HFF-Myc (cell line): ENCODE data around the gene CYP19A1.
"Not testable (repeated sequence)": the region's sequence is repeated elsewhere in the genome, so short reads cannot be mapped to it uniquely, and the experiment has no call there.

Source experiments
- DNase-seq: peaks from one replicate; pipeline ENCODE4 v3.0.0-alpha.2; 2011; ENCODE audit warnings: low read depth; ENCODE audit errors: extremely low read depth
- H3K4me3 ChIP-seq: replicated peaks from 2 replicates; pipeline ENCODE4 v1.5.1; 2011; ENCODE audit warnings: low read depth, mild to moderate bottlenecking, control low read depth, low read length
- CTCF ChIP-seq: IDR thresholded peaks from 2 replicates; pipeline ENCODE4 v1.5.1; 2012; ENCODE audit warnings: mild to moderate bottlenecking, low read depth, low read length, control low read depth; ENCODE audit errors: missing control alignments

The CYP19A1 gene

GRCh38 chr15:51289290-51289689 is 49.1 kb downstream of the CYP19A1 start:
- no peak overlapping the region for H3K4me3 ChIP-seq
- no peak for DNase-seq
- no peak for TF ChIP-seq CTCF

DNA sequence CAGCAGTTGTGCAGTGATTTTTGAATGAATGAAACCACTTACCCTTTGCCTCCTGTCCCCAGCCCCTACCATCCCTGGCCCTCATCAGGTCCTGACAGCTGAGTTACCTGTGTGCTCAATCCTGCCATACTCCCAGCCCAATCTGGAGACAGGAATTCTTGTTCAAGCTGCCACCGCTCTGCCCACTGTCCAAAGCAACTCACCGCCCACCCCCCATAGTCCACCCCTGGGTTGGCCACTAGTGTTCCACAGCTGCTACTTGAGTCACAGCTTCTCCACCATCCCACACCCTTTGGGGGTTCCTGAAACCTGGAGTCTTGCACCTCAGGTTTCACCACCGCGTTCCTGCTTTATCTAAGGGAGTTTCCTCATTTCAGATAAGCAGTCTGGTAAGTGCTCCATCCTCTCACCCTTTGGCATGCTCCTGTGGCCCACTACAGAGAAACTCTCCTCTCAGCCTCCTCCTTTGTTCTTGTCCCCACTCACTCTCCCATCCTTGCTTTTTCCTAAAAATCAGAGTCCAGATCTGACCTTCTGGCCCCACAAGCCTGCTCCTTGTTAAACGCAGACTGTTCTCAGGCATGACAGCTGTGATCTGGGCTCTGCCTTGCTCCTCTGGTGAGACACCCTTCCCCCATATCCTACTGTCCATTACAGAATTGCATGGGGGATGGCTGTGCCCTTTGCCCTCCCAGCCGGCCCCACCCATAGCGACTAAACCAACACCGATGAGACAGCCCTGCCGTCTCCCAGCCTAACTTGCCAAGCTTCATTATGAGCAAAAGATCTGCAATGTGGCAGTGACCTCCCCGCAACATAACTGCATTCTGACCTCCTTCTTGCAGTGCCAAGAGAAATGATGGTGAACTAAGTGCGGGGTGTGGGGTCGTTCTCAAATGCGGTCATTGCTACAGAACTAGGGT is 50.0 kb downstream of the CYP19A1 start:
- TF ChIP-seq CTCF, result no peak
- H3K4me3 ChIP-seq, result no peak overlapping the region
- no peak for DNase-seq

DNA sequence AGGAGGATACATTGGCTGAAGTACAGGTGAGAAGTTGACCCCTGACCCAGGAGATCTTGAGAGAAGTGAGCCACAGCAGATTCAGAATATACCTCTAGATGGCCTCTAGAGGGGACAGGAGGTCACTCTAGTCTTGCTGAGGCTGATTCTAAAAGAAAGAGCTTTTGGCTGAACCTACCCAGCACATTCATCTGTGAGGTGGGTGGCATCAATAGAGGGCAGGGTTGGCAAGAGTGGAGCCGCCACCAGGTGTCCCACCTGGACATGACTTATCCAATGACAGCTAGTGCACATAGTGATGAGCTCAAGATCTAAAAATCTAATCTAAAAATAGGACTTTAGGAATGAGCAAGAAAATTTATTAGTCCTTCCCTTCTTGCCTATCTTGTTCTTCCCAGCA is 51.6 kb downstream of the CYP19A1 start:
- no peak for TF ChIP-seq CTCF
- no peak for DNase-seq
- H3K4me3 ChIP-seq, result no peak overlapping the region

GRCh38 chr15:51285399-51285798 is 53.0 kb downstream of the CYP19A1 start:
- TF ChIP-seq CTCF, result no peak

GRCh38 chr15:51284871-51285270 is 53.5 kb downstream of the CYP19A1 start:
- no peak overlapping the region for H3K4me3 ChIP-seq
- no peak for DNase-seq
- no peak for TF ChIP-seq CTCF

More at GRCh38 chr15:51285399-51285798, 53.0 kb downstream of the CYP19A1 start:
- no peak overlapping the region for H3K4me3 ChIP-seq
- no peak for DNase-seq

DNA sequence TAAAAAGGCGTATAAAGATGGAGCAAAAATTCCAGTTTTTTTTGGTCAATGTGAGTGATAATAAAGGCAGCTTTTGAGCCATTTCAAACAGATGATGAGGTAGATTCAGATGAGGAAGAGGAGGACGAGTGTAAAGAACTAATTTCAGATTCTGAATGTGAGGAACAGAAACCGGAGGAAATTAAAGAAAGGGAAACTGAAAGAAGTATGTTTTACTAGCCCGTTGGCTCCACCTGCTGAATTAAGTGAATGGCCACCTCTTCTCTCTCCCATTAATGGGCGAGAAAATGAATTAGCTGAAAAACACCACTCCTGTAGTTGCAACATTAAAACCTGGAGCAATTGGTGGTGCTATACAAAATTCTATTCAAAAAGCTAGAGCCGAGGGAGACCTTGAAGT is 55.4 kb downstream of the CYP19A1 start:
- TF ChIP-seq CTCF, result no peak
- DNase-seq, result no peak

GRCh38 chr15:51282241-51282640 is 56.2 kb downstream of the CYP19A1 start:
- H3K4me3 ChIP-seq, result not testable (repeated sequence)
- DNase-seq, result peak; percentile 75

More for the DNA sequence above, 55.4 kb downstream of the CYP19A1 start:
- no peak overlapping the region for H3K4me3 ChIP-seq
